Osteoblast (primary cell): ENCODE measurements around the gene RNF26. TPM values are rescaled to one million over a fixed set of nuclear protein-coding genes. Genes with fewer than 3 reads are reported as not detected.

Source experiments
- DNase-seq: peaks from one replicate; pipeline ENCODE4 v3.0.0; 2011; ENCODE audit warnings: low spot score, mixed read lengths; ENCODE audit not compliant: insufficient read length; ENCODE audit errors: missing footprints
- H2AFZ ChIP-seq: 2 replicates; pipeline ENCODE4 v1.6.0; 2011; ENCODE audit warnings: mild to moderate bottlenecking, low read length
- H3K27ac ChIP-seq: 2 replicates; pipeline ENCODE4 v1.5.1; 2011; ENCODE audit warnings: mild to moderate bottlenecking, low read depth, low read length, moderate library complexity
- H3K27me3 ChIP-seq: 2 replicates; pipeline ENCODE4 v1.6.0; 2012; ENCODE audit warnings: mild to moderate bottlenecking, control low read depth, inconsistent platforms, low read length, moderate library complexity; ENCODE audit not compliant: insufficient read depth
- H3K36me3 ChIP-seq: 2 replicates; pipeline ENCODE4 v1.5.1; 2011; ENCODE audit warnings: mild to moderate bottlenecking, low read length, control low read depth, moderate library complexity; ENCODE audit not compliant: insufficient read depth
- H3K4me1 ChIP-seq: 2 replicates; pipeline ENCODE4 v1.5.1; 2011; ENCODE audit warnings: mild to moderate bottlenecking, low read length, control low read depth, moderate library complexity; ENCODE audit not compliant: insufficient read depth
- H3K4me2 ChIP-seq: 2 replicates; pipeline ENCODE4 v1.6.0; 2011; ENCODE audit warnings: mild to moderate bottlenecking, low read length; ENCODE audit not compliant: insufficient read depth
- H3K4me3 ChIP-seq: fragments of 200-600 bp; sonication (generic); 3 replicates; pipeline ENCODE4 v1.5.1; 2012; ENCODE audit warnings: mild to moderate bottlenecking, low read length, inconsistent platforms; ENCODE audit not compliant: insufficient read depth
- H3K79me2 ChIP-seq: 2 replicates; pipeline ENCODE4 v1.6.0; 2012; ENCODE audit warnings: mild to moderate bottlenecking, low read length, control low read depth, inconsistent platforms; ENCODE audit not compliant: insufficient read depth
- H3K9me3 ChIP-seq: 2 replicates; pipeline ENCODE4 v1.5.1; 2011; ENCODE audit warnings: low read depth, low read length, control low read depth
- H4K20me1 ChIP-seq: 2 replicates; pipeline ENCODE4 v1.6.0; 2012; ENCODE audit warnings: mild to moderate bottlenecking, low read length, control low read depth; ENCODE audit not compliant: insufficient read depth
- CTCF ChIP-seq: IDR thresholded peaks from 2 replicates; pipeline ENCODE4 v1.5.1; 2011; ENCODE audit warnings: mild to moderate bottlenecking, low read depth, low read length, moderate library complexity; ENCODE audit errors: extremely low read depth
- total RNA-seq: library from RNA; depleted of rRNA; stranded (reverse); fragments of >200 nt; gene quantifications from 2 replicates; pipeline ENCODE4 v1.2.3, GENCODE V29; 2012

RNF26 gene
- total RNA-seq, 1 donor, result 4.0 TPM

- H3K4me2 ChIP-seq, result no peak overlapping the region
Measured at GRCh38 chr11:119369132-119369925, 35.0 kb downstream of the RNF26 start.

GRCh38 chr11:119370486-119371046 is 36.2 kb downstream of the RNF26 start:
- Histone ChIP-seq H3K4me2 (no peak overlapping the region), H3K79me2 (no peaks in the 10 kb centered on the region), H3K27me3 (no peaks in the 10 kb centered on the region), H3K4me3 (no peak overlapping the region), H3K27ac (peak overlapping the region; percentile 20), H3K9me3 (no peaks in the 10 kb centered on the region), H3K4me1 (peaks cover 46% of the 10 kb centered on the region), H4K20me1 (no peaks in the 10 kb centered on the region), H3K36me3 (no peaks in the 10 kb centered on the region), H2AFZ (no peak overlapping the region)
- TF ChIP-seq CTCF, result no peak
- no peak for DNase-seq

More at GRCh38 chr11:119369132-119369925, 35.0 kb downstream of the RNF26 start:
- Histone ChIP-seq H3K27me3 (no peaks in the 10 kb centered on the region), H4K20me1 (no peaks in the 10 kb centered on the region), H2AFZ (no peak overlapping the region), H3K4me1 (peaks cover 46% of the 10 kb centered on the region), H3K27ac (no peak overlapping the region), H3K79me2 (no peaks in the 10 kb centered on the region), H3K9me3 (no peaks in the 10 kb centered on the region), H3K4me3 (no peak overlapping the region), H3K36me3 (no peaks in the 10 kb centered on the region)
- TF ChIP-seq CTCF, result no peak
- DNase-seq, result no peak

GRCh38 chr11:119371067-119371601 is 36.8 kb downstream of the RNF26 start:
- Histone ChIP-seq H2AFZ (no peak overlapping the region), H3K9me3 (no peaks in the 10 kb centered on the region), H3K4me1 (peaks cover 52% of the 10 kb centered on the region), H3K27me3 (no peaks in the 10 kb centered on the region), H3K4me2 (no peak overlapping the region), H3K36me3 (no peaks in the 10 kb centered on the region), H3K27ac (peak overlapping the region; percentile 20), H4K20me1 (no peaks in the 10 kb centered on the region), H3K4me3 (no peak overlapping the region), H3K79me2 (no peaks in the 10 kb centered on the region)
- no peak for TF ChIP-seq CTCF
- DNase-seq, result no peak

GRCh38 chr11:119371778-119372182 is 37.5 kb downstream of the RNF26 start:
- no peaks in the 10 kb centered on the region for H3K79me2 ChIP-seq
- peak; percentile 30 for TF ChIP-seq CTCF
- peaks cover 58% of the 10 kb centered on the region for H3K4me1 ChIP-seq
- no peak overlapping the region for H2AFZ ChIP-seq
- H3K27ac ChIP-seq, result no peak overlapping the region
- H3K4me3 ChIP-seq, result no peak overlapping the region
- H3K27me3 ChIP-seq, result no peaks in the 10 kb centered on the region
- no peak overlapping the region for H3K4me2 ChIP-seq
- H4K20me1 ChIP-seq, result no peaks in the 10 kb centered on the region
- no peaks in the 10 kb centered on the region for H3K9me3 ChIP-seq
- no peaks in the 10 kb centered on the region for H3K36me3 ChIP-seq
- DNase-seq, result peak; percentile 82
